CD4-positive, alpha-beta T cell treated with Interleukin-17A for 4 hours (primary cell): ENCODE data around the gene PDZRN3.

Experiments
- DNase-seq: peaks from one replicate; pipeline ENCODE4 v3.0.0-alpha.2; 2020; ENCODE audit warnings: mixed read lengths

The PDZRN3 gene

DNA sequence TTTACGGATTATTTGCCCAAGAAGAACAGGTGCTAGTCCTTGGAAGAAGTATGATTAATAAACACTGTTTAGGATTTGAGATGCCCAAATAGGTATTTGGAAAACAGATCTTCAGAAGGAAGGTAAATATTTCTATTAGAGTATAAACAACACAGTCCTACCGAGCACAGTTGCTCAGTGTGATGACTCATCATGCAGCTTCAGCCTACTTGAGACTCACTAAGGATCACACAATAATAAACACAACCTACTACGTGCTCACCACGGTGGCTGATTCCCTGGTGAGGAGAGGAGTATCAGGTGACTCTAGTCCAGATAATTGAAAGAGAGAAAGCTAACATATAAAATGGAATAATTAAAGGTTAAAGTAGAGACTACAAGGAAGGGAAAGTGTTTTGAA, 72.0 kb downstream of the PDZRN3 start:
- DNase-seq, result no peak

DNA sequence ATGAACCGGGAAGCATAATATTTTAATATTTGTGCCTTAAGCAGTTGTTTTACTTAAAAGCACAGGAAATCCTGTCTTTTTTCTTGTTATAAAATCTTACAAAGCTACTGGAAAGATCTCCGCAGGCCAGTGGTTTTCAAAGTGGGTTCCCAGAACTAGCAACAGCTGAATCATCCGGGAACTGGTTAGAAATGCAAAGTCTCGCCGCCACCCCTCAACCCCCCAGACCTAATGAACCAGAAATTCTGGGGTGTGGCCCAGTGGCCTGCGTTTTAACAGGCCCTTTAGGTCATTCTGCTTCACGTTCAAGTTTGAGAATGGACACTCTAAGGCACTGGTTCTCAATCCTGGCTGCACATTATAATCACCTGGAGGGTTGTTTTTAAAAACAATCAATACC, 74.7 kb downstream of the PDZRN3 start:
- no peak for DNase-seq

- DNase-seq, result no peak
Observed at GRCh38 chr3:73549051-73549600, 75.6 kb downstream of the PDZRN3 start.

DNA sequence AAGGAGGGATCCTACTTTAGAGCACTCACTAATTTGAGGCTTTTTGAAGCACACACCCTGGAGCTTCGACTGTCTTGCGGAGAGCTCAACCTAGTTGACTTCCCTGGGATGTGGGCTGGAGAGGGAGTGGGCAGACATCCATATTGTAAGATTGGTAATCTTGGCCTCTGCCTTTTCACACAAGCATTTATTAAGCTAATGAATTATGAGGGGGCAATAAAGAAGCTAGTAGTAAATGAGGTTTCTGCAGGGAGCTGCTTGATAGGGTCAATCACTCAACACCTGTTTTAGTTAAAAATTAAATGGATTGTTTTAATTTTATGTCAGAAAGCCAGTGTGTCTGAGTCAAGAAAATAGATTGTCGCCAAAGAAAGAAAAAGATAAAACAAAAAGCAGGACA, 76.3 kb downstream of the PDZRN3 start:
- no peak for DNase-seq

DNA sequence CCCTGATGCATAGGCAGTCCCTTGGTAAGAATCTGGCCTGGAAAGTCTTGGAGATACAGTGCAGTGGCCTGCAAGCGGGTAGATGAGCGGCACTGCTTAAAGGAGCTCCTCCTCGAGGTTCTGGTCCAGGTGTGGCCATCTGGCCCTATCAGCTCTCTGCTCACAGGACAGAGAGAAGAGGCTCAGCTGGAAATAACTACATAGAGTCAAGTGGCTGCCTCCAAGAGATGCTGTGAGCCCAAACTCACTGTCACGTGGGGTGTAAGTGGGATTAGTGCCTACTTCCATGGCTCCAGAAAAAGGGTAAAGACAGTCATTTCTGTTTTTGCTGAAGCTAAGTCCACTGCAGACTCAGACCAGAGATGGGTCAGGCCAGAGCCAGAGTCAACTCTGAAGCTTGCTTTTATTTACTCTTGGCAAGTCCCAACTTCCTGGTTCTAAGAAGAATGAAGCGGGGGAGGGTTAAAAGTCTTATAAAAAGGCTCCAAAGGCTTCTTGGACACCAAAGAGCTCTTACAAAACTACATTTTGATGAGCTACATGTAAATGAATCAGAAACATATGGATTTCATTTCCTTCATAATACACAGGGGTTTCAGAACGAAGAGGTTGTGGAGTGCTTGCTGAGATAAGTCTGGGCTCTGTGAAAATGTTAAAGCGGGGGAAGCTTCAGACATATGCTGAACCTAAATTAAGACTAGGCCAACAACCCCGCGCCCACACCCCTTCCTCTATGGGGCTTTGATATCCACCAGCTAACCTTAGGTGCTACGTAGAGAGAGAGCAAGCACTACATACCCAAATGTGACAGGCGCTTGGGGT, 77.1 kb downstream of the PDZRN3 start:
- no peak for DNase-seq

- DNase-seq, result no peak
Observed at GRCh38 chr3:73546961-73547360, 77.8 kb downstream of the PDZRN3 start.

GRCh38 chr3:73543412-73543811, 81.3 kb downstream of the PDZRN3 start:
- no peak for DNase-seq

DNA sequence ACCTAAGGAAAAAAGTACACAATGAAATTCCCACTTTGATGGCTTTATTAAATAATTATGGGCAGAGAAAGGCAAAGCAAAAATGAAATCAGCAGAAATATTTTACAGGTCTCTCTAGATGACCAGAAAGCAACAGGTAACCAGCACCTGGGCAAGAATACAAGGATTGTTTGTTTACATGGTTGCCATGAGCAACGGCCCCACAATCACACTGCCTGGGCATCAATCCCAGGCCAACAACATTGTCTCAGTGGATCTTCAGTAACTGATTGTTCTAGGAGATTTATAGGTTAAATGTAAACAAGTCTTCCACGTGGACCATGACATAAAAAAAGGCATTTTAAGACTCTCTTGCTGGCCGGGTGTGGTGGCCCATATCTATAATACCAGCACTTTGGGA, 82.6 kb downstream of the PDZRN3 start:
- DNase-seq, result no peak

GRCh38 chr3:73540969-73541740, 83.6 kb downstream of the PDZRN3 start:
- no peak for DNase-seq

DNA sequence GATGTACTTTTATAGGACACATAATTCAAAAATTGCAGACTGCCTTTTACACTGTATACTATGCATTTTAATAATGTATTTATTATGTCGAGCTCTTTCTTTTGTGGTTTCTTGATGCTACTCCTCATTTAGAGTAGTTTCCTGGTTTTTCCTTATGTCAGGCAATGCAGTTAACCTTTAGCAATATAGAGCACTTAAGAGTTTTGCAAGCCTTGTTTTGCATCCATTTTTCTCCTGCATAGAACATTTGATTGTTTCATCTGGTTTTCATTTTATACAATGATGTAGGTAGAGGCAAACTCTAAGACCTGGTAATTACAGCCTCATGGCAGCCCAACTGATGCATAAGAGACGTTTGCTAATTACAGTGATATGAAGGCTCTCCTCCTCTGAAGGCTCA, 86.3 kb downstream of the PDZRN3 start:
- DNase-seq, result no peak

- DNase-seq, result no peak
Observed at GRCh38 chr3:73536952-73537351, 87.8 kb downstream of the PDZRN3 start.

- DNase-seq, result no peak
Observed at GRCh38 chr3:73536336-73536895, 88.3 kb downstream of the PDZRN3 start.

DNA sequence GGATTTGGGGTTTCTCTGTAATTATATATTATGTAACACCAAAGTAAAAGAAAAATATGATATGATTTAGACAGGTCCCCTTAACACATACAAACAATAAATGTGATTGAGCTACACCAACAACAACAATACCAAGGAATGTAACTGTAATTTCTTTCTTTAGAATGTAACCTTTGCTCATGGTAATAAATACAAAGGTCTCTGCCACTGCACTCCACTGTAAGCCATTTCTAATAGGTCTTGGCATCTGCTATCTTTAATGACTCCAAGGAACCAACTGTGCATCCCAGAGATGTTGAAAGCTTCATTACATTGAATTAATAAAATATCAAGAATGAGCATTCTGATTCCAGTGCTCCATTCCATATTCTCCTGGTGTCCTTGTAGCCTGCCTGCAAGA, 88.8 kb downstream of the PDZRN3 start:
- no peak for DNase-seq

DNA sequence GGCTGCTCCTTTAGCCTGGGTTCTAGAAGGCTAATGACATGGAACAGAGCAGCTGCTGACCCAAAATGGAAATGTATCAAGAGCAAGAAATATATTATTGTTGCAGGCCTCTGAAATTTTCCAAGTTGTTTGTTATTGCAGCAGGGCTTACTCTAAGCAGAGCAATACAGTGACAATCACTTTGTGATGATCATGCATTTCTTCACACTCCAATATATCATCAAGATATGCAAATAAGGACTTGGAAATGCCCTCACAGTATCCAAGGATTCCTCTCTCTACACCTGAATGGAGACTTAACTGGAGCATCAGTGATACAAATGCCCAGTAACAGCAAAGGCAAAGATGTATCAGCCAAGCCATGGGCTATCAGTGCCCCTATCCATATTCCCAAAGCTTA, 89.6 kb downstream of the PDZRN3 start:
- DNase-seq, result no peak

- no peak for DNase-seq
Observed at GRCh38 chr3:73530022-73530396, 94.7 kb downstream of the PDZRN3 start.

DNA sequence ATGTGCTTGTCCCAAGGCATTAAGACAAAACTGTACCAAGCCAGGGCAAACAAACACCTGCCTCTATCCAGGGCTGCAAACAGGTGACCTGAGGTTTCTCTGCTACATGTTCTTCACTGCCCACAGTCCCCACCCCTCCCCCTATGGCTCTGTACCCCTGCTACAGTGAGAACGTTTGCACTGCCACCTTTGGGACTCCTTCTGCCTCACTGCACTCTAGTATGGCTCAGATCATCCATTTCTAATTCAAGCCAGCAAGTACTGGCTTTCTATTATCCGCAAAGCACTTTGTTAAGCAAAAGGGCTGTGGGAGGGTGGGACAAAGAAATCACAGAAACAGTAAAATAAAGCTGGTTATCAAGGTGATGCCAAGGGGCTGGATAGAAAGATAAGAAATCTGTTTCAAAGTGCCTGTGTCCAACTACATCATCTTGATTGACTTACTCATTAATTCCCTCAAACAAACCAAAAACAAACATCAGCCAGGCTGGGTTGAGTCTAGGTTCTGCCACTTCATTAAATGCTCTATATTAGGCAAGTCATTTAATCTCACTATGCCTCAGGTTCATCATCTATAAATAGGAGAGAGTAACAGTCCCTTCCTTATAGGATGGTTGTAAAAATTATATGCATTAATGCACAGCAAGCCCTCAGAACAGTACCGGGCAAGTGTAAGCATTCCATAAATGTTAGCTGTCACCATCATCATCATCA, 95.3 kb downstream of the PDZRN3 start:
- no peak for DNase-seq

GRCh38 chr3:73525591-73525990, 99.2 kb downstream of the PDZRN3 start:
- DNase-seq, result no peak

DNA sequence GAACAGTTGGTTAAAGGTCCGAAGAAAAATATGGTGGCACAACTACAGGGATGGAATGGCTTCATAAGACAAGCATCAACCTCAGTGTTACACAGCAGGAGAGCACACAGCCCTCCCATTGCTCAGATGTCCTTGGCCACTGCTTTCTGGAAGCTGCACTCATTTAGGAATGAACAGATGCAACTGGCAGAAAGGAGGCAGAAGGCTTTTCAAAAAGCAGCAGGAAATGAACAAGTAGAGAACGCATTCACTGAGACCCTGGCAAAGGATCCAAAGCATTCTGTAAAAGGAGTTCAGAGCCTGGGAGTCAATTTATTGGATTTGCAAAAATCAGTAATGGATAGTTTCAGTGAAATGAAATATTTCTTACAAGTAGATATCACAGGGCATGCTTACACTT, 101.1 kb downstream of the PDZRN3 start:
- no peak for DNase-seq

DNA sequence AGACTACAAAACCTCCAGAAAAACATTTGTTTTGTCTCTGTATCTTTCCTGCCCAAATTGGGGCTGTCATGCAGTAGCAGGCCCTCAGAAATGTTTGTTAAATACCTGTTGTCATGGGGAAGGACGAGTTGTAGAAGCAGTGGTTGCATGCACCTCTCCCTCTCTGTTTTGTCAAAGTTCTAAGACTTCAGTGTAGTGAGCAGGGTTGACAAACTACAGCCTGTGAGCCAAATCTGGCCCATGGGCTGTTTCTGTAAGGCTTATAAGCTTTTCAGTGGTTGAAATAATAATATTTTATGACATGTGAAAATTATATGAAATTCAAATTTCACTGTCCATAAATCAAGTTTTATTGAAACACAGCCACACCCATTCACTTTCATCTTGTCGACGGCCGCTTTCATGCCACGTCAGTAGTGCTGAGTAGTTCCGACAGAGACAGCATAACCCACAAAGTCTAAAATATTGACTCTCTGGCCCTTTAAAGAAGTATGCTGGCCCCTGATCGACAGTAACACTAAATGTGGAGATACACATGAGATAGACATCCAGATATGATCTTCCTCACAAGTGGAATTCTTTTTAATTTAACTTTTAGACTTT, 102.9 kb downstream of the PDZRN3 start:
- DNase-seq, result no peak

GRCh38 chr3:73520931-73521461, 103.7 kb downstream of the PDZRN3 start:
- DNase-seq, result no peak

DNA sequence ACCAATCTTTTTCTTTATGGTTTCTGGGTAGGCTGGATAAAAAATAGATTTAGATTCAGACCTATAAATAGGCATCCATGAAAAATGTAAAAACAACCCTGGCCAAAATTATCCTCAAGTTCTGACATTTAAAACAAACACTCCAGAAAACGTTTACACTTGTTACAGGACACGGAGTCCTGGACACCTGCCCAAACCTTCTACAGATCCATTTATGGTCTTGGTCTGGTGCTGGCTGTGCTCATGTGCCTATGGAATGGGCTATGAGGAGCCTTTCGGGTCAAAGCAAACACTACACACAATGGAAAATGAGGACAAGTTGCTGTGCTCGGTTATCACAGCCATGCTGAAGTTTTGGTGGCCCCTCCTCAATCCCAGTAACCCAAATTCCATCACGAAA, 108.1 kb downstream of the PDZRN3 start:
- DNase-seq, result no peak

DNA sequence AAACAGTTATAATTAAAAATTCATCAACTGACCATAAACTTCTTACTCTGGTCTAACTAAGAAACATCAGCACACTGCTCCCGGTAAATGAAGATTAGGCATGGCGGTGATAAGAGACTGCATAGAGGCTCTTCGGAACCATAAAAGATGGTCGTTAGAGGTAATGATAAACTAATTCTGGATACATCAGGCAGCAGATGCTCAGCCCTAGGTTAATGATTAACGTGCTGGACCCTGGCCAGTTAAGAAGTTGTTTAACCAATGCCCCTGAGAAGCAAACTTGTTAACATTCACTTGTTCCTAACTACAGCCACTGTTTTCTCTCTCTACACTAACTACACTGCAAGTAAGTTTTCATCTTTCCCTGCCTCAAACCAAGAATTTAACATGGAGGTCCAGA, 111.5 kb downstream of the PDZRN3 start:
- DNase-seq, result no peak
